DND-41 (cell line): ENCODE data around the gene RUVBL2.
A peak's percentile ranks its signal among the peaks of the same experiment; 100 is the strongest.

Experiments used
- ATAC-seq: fragments of 200-7000 bp; cut with Tn5 transposase; 3 replicates; pipeline ENCODE4 v1.9.1; 2021; ENCODE audit warnings: low read depth; ENCODE audit not compliant: insufficient read depth
- DNase-seq: peaks from one replicate; pipeline ENCODE4 v3.0.0-alpha.2; 2020
- H2AFZ ChIP-seq: 2 replicates; pipeline ENCODE4 v1.6.0; 2012; ENCODE audit warnings: low read depth, low read length
- H3K27ac ChIP-seq: 2 replicates; pipeline ENCODE4 v1.5.1; 2012; ENCODE audit warnings: low read length, inconsistent platforms
- H3K27me3 ChIP-seq: fragments of 200-600 bp; sonication (generic); 2 replicates; pipeline ENCODE4 v1.6.0; 2012; ENCODE audit warnings: low read length, mild to moderate bottlenecking, inconsistent platforms; ENCODE audit not compliant: insufficient read depth, poor library complexity
- H3K36me3 ChIP-seq: 2 replicates; pipeline ENCODE4 v1.5.1; 2012; ENCODE audit warnings: low read length, inconsistent platforms; ENCODE audit not compliant: insufficient read depth
- H3K4me1 ChIP-seq: 2 replicates; pipeline ENCODE4 v1.5.1; 2012; ENCODE audit warnings: mild to moderate bottlenecking, low read length; ENCODE audit not compliant: insufficient read depth
- H3K4me2 ChIP-seq: 2 replicates; pipeline ENCODE4 v1.6.0; 2012; ENCODE audit warnings: mild to moderate bottlenecking, moderate library complexity, low read length, inconsistent platforms; ENCODE audit not compliant: insufficient read depth
- H3K4me3 ChIP-seq, 2 experiments: fragments of 200-600 bp in 1 of 2; shearing (Covaris generic) in 1 of 2; 2 replicates each; pipeline ENCODE4 v1.5.1; 2012 to 2016; ENCODE audit warnings: inconsistent platforms in 2 of 2, low read length in 2 of 2, mild to moderate bottlenecking in 2 of 2, low read depth in 1 of 2, moderate library complexity in 1 of 2
- H3K79me2 ChIP-seq: 2 replicates; pipeline ENCODE4 v1.6.0; 2012; ENCODE audit warnings: low read length, inconsistent platforms; ENCODE audit not compliant: insufficient read depth
- H3K9ac ChIP-seq: 2 replicates; pipeline ENCODE4 v1.6.0; 2012; ENCODE audit warnings: low read depth, mild to moderate bottlenecking, inconsistent platforms, low read length, moderate library complexity
- H3K9me3 ChIP-seq: 2 replicates; pipeline ENCODE4 v1.5.1; 2012; ENCODE audit warnings: low read length, moderate library complexity, mild to moderate bottlenecking, inconsistent platforms; ENCODE audit not compliant: insufficient read depth, severe bottlenecking
- H4K20me1 ChIP-seq: 2 replicates; pipeline ENCODE4 v1.6.0; 2012; ENCODE audit warnings: low read length; ENCODE audit not compliant: insufficient read depth
- EZH2 ChIP-seq: IDR thresholded peaks from 3 replicates; pipeline ENCODE4 v1.6.1; 2012; ENCODE audit warnings: borderline replicate concordance, low read depth, mild to moderate bottlenecking, moderate library complexity, low read length, inconsistent platforms; ENCODE audit not compliant: severe bottlenecking
- TF ChIP-seq, protein P1 (sequence below): IDR thresholded peaks from 2 replicates; pipeline ENCODE4 v1.5.1; 2012; ENCODE audit warnings: borderline replicate concordance, low read length, moderate library complexity, mild to moderate bottlenecking; ENCODE audit not compliant: poor library complexity, severe bottlenecking; ENCODE audit errors: extremely low read depth

Gene RUVBL2

GRCh38 chr19:48992581-48993174 is 1.0 kb upstream of the RUVBL2 start:
- ATAC-seq (peak; percentile 1; the same call in 1 of the 3 replicates), DNase-seq (no peak)
- H4K20me1 ChIP-seq, result peaks cover 18% of the 10 kb centered on the region
- peak overlapping the region; percentile 95 to 98 for H3K4me3 ChIP-seq
- peak overlapping the region; percentile 88 for H3K4me2 ChIP-seq
- H2AFZ ChIP-seq, result peak overlapping the region; percentile 93
- no peak for TF ChIP-seq EZH2
- TF ChIP-seq, protein P1, sequence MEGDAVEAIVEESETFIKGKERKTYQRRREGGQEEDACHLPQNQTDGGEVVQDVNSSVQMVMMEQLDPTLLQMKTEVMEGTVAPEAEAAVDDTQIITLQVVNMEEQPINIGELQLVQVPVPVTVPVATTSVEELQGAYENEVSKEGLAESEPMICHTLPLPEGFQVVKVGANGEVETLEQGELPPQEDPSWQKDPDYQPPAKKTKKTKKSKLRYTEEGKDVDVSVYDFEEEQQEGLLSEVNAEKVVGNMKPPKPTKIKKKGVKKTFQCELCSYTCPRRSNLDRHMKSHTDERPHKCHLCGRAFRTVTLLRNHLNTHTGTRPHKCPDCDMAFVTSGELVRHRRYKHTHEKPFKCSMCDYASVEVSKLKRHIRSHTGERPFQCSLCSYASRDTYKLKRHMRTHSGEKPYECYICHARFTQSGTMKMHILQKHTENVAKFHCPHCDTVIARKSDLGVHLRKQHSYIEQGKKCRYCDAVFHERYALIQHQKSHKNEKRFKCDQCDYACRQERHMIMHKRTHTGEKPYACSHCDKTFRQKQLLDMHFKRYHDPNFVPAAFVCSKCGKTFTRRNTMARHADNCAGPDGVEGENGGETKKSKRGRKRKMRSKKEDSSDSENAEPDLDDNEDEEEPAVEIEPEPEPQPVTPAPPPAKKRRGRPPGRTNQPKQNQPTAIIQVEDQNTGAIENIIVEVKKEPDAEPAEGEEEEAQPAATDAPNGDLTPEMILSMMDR, result no peak
- H3K27ac ChIP-seq, result peak overlapping the region; percentile 93
- H3K4me1 ChIP-seq, result peaks cover 40% of the 10 kb centered on the region
- H3K36me3 ChIP-seq, result peaks cover 25% of the 10 kb centered on the region
- H3K27me3 ChIP-seq, result no peaks in the 10 kb centered on the region
- peak overlapping the region; percentile 93 for H3K9ac ChIP-seq
- peaks cover 67% of the 10 kb centered on the region for H3K79me2 ChIP-seq
- no peaks in the 10 kb centered on the region for H3K9me3 ChIP-seq

GRCh38 chr19:48994035-48994386 is 324 bp downstream of the RUVBL2 start:
- H2AFZ ChIP-seq, result peak overlapping the region; percentile 83
- H3K79me2 ChIP-seq, result peaks cover 80% of the 10 kb centered on the region
- DNase-seq, result no peak
- H3K27ac ChIP-seq, result peak overlapping the region; percentile 99
- peak overlapping the region; percentile 93 for H3K9ac ChIP-seq
- peak overlapping the region; percentile 95 to 98 for H3K4me3 ChIP-seq
- H4K20me1 ChIP-seq, result peaks cover 26% of the 10 kb centered on the region
- peaks cover 45% of the 10 kb centered on the region for H3K4me1 ChIP-seq
- H3K9me3 ChIP-seq, result no peaks in the 10 kb centered on the region
- ATAC-seq, result no peak
- no peaks in the 10 kb centered on the region for H3K27me3 ChIP-seq
- TF ChIP-seq, protein P1, result no peak
- no peak for TF ChIP-seq EZH2
- H3K36me3 ChIP-seq, result peaks cover 23% of the 10 kb centered on the region
- H3K4me2 ChIP-seq, result peak overlapping the region; percentile 88

GRCh38 chr19:48997972-48998371 is 4.3 kb downstream of the RUVBL2 start:
- H3K4me1 ChIP-seq, result peaks cover 23% of the 10 kb centered on the region
- H3K27ac ChIP-seq, result peak overlapping the region; percentile 29; the same call in 1 of the 2 replicates
- no peak overlapping the region for H3K4me2 ChIP-seq

More at GRCh38 chr19:48997972-48998371, 4.3 kb downstream of the RUVBL2 start:
- TF ChIP-seq, protein P1, result peak; percentile 72
- no peak for TF ChIP-seq EZH2
- H3K36me3 ChIP-seq, result peaks cover 44% of the 10 kb centered on the region
- DNase-seq, result peak; percentile 55
- no peak overlapping the region for H3K9ac ChIP-seq
- peaks cover 68% of the 10 kb centered on the region for H3K79me2 ChIP-seq
- no peak for ATAC-seq
- H4K20me1 ChIP-seq, result peaks cover 34% of the 10 kb centered on the region
- no peaks in the 10 kb centered on the region for H3K9me3 ChIP-seq
- H3K27me3 ChIP-seq, result no peaks in the 10 kb centered on the region
- no peak overlapping the region for H2AFZ ChIP-seq
- no peak overlapping the region for H3K4me3 ChIP-seq
